ENCODE data around the gene PTPRG. TPM values are rescaled to one million over a fixed set of nuclear protein-coding genes. Genes with fewer than 3 reads are reported as not detected.
A peak's percentile ranks its signal among the peaks of the same experiment; 100 is the strongest.

Gene PTPRG
- total and polyA plus RNA-seq, 2 experiments from 2014 or later: 11.5 to 39.6 TPM

DNA sequence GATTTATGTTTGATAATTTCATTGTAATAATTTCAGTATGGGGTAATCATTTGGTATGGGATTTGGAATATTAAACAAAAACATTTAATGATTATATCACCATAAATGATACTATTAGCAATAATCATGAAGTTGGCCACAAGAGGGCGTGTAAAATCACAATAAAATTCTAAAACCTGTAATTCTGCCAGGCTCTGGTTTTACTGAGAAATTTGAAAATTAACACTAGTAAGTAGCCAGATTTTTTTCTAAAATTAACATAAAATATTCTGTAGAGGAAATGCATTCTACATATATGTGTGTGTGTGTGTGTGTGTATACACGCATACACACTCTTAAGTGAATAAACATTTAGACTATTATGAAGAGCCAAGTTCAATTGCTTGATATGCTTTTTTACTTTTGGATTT, 771.5 kb downstream of the PTPRG start:
- Histone ChIP-seq H2AFZ (no peak overlapping the region), H3K4me1 (ENCODE audit: insufficient read depth) (no peaks in the 10 kb centered on the region), H4K20me1 (ENCODE audit: insufficient read depth) (no peaks in the 10 kb centered on the region), H3K4me2 (ENCODE audit: unreplicated experiment) (no peak overlapping the region), H3K27me3 (replicated peaks; ENCODE audit: insufficient read depth) (no peaks in the 10 kb centered on the region), H3F3A (ENCODE audit: insufficient read depth) (no peaks in the 10 kb centered on the region), H3K27ac (no peak overlapping the region), H3K9ac (no peak overlapping the region), H3K4me3 (no peak overlapping the region), H3K36me3 (ENCODE audit: low read depth) (no peaks in the 10 kb centered on the region), H3K9me2 (ENCODE audit: insufficient read depth) (no peaks in the 10 kb centered on the region; the same call in 1 of the 2 replicates), H3K9me3 (ENCODE audit: low read depth) (no peaks in the 10 kb centered on the region), H3K79me2 (ENCODE audit: insufficient read depth) (no peaks in the 10 kb centered on the region)
- no peak for TF ChIP-seq EZH2 (IDR thresholded peaks at IDR 0.05; ENCODE audit: insufficient read depth, poor library complexity, severe bottlenecking)
- no peak for TF ChIP-seq EZH2phosphoT487 (IDR thresholded peaks at IDR 0.05; ENCODE audit: insufficient read depth, low read depth)
- in situ Hi-C loops (cut with MboI): loop anchor here (10.0 kb wide), 1 partner anchor 222 kb away; no protein-coding TSS in a partner anchor
- DNase-seq: peak; percentile 65
- 49 to 50% methylated on average over 2 of the region's 2 CpGs for WGBS, 2 experiments (ENCODE audit: low coverage in 1 of 2, low lambda C conversion rate in 2 of 2, missing lambda C conversion rate in 2 of 2)

DNA sequence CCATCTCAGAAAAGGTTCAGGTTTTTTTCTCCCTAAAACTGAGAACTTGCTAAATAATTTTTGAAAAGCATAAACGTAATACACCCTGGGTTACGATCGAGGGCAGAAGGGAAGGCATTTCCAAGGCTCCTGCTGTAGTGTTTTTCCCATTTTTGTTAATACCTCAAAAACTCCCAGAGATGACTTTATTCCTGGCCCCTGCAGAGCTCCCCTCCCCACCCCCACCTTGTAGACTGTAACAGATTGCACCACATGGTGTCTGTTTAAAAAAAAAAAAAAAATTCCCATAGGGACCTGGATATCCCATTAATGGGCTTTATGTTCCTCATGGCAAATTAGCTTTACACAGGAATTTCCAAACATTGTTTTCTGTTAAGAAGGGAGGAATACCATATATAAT, 773.8 kb downstream of the PTPRG start:
- Histone ChIP-seq H2AFZ (no peak overlapping the region), H4K20me1 (ENCODE audit: insufficient read depth) (no peaks in the 10 kb centered on the region), H3K27ac (no peak overlapping the region), H3K4me3 (no peak overlapping the region), H3K36me3 (ENCODE audit: low read depth) (no peaks in the 10 kb centered on the region), H3K4me2 (ENCODE audit: unreplicated experiment) (no peak overlapping the region), H3K9me2 (ENCODE audit: insufficient read depth) (no peaks in the 10 kb centered on the region; the same call in 1 of the 2 replicates), H3K9me3 (ENCODE audit: low read depth) (no peaks in the 10 kb centered on the region), H3K4me1 (ENCODE audit: insufficient read depth) (no peaks in the 10 kb centered on the region), H3F3A (ENCODE audit: insufficient read depth) (no peaks in the 10 kb centered on the region), H3K79me2 (ENCODE audit: insufficient read depth) (no peaks in the 10 kb centered on the region), H3K27me3 (replicated peaks; ENCODE audit: insufficient read depth) (no peaks in the 10 kb centered on the region), H3K9ac (no peak overlapping the region)
- TF ChIP-seq EZH2 (IDR thresholded peaks at IDR 0.05; ENCODE audit: insufficient read depth, poor library complexity, severe bottlenecking): no peak
- no peak for TF ChIP-seq EZH2phosphoT487 (IDR thresholded peaks at IDR 0.05; ENCODE audit: insufficient read depth, low read depth)
- WGBS, 2 experiments (ENCODE audit: low coverage in 1 of 2, low lambda C conversion rate in 2 of 2, missing lambda C conversion rate in 2 of 2): 98 to 99% methylated on average over 3 of the region's 3 CpGs
- in situ Hi-C loops (cut with MboI): loop anchor here (10.0 kb wide), 1 partner anchor 220 kb away; no protein-coding TSS in a partner anchor
- no peak for DNase-seq

DNA sequence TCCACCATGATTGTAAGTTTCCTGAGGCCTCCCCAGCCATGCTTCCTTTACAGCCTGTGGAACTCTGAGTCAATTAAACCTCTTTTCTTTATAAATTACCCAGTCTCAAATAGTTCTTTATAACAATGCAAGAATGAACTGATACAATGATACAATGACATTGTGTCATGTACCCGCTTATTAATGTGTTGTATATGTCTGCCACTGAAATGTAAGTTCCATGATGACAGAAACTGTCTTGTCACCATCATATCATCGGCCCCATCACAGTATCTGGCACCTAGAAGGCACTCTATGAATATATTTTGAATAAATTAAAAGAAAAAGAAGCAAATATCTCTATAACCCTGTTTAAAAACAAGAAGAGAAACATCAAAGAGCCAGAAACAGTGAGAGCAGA, 782.4 kb downstream of the PTPRG start:
- Histone ChIP-seq H3K36me3 (ENCODE audit: low read depth) (no peaks in the 10 kb centered on the region), H2AFZ (no peak overlapping the region), H3K9ac (no peak overlapping the region), H3K27me3 (replicated peaks; ENCODE audit: insufficient read depth) (no peaks in the 10 kb centered on the region; the same call in 1 of the 2 replicates), H3K4me1 (ENCODE audit: insufficient read depth) (no peaks in the 10 kb centered on the region), H3K9me2 (ENCODE audit: insufficient read depth) (no peaks in the 10 kb centered on the region), H3F3A (ENCODE audit: insufficient read depth) (no peaks in the 10 kb centered on the region), H3K27ac (no peak overlapping the region), H3K9me3 (ENCODE audit: low read depth) (no peaks in the 10 kb centered on the region), H3K79me2 (ENCODE audit: insufficient read depth) (no peaks in the 10 kb centered on the region), H3K4me3 (no peak overlapping the region), H3K4me2 (ENCODE audit: unreplicated experiment) (no peak overlapping the region), H4K20me1 (ENCODE audit: insufficient read depth) (no peaks in the 10 kb centered on the region)
- 49 to 54% methylated on average over 2 of the region's 2 CpGs for WGBS, 2 experiments (ENCODE audit: low coverage in 1 of 2, low lambda C conversion rate in 2 of 2, missing lambda C conversion rate in 2 of 2)
- in situ Hi-C loops (cut with MboI): no loop called here
- DNase-seq: no peak
- TF ChIP-seq EZH2 (IDR thresholded peaks at IDR 0.05; ENCODE audit: insufficient read depth, poor library complexity, severe bottlenecking): no peak
- no peak for TF ChIP-seq EZH2phosphoT487 (IDR thresholded peaks at IDR 0.05; ENCODE audit: insufficient read depth, low read depth)

Small RNA genes lying within 50 kb of the gene (small RNA-seq; reads per million reads assigned to genes)
- not detected for gene RF00019 (ENCODE audit: low read depth, low replicate concordance)
- not detected for gene RNU2-10P (ENCODE audit: low read depth, low replicate concordance)

Data from GM23248 (cell line).